BJ (cell line): ENCODE data around the gene WNT5A. TPM values are rescaled to one million over a fixed set of nuclear protein-coding genes. Genes with fewer than 3 reads are reported as not detected.

Experiments
- CTCF ChIA-PET: fragments of 350-600 bp; formaldehyde crosslinking; extraction: SDS; loops from one replicate; lab custom pipeline; 2021; ENCODE audit warnings: antibody characterized with exemption, inconsistent platforms; lab: Yijun Ruan, JAX
- POLR2A ChIA-PET: fragments of 300-600 bp; sonication (Branson Sonifier 250); formaldehyde crosslinking; extraction: SDS; loops from one replicate; lab custom pipeline; 2021; ENCODE audit warnings: antibody characterized with exemption; lab: Charles Lee
- DNase-seq: peaks from one replicate; pipeline ENCODE4 v3.0.0-alpha.2; 2011; ENCODE audit warnings: low read depth
- H3K27me3 ChIP-seq: 2 replicates; pipeline ENCODE4 v1.6.0; 2011; ENCODE audit warnings: low read length; ENCODE audit not compliant: control insufficient read depth, insufficient read depth
- H3K36me3 ChIP-seq: 2 replicates; pipeline ENCODE4 v1.5.1; 2011; ENCODE audit warnings: low read length; ENCODE audit not compliant: control insufficient read depth, insufficient read depth
- H3K4me3 ChIP-seq: 2 replicates; pipeline ENCODE4 v1.5.1; 2011; ENCODE audit warnings: low read depth, mild to moderate bottlenecking, control low read depth, low read length
- polyA plus RNA-seq: library from polyadenylated mRNA; depleted of rRNA; stranded (reverse); fragments of >200 nt; gene quantifications from 2 replicates; pipeline ENCODE4 v1.2.3, GENCODE V29; 2011
- TF ChIP-seq, protein P1 (sequence below): IDR thresholded peaks from 2 replicates; pipeline ENCODE4 v1.5.1; 2011; ENCODE audit warnings: low read depth, mild to moderate bottlenecking, control low read depth, inconsistent platforms, low read length, moderate library complexity; ENCODE audit not compliant: insufficient read depth

Gene WNT5A
- polyA plus RNA-seq, 1 experiment, result 627 TPM

DNA sequence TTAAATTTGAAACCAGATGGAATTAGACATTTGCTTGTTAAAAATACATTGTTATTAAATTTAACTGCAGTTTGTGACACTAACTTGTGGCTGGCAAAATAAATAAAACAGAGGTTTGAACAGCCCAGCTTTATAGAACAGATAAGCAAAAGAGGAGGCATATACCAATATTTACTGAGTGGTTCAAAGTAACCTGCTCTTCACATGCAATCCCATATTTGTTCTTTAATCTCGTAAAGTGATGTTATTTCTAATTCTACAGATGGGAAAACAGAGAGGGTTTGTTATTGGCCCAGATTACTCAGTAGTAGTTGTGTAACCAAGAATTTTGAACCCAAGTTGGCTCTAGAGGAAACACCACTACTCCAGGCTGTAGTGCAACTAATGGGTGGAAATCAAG lies 37.6 kb downstream of the WNT5A start:
- Histone ChIP-seq H3K4me3 (no peak overlapping the region), H3K36me3 (no peaks in the 10 kb centered on the region), H3K27me3 (no peaks in the 10 kb centered on the region)
- ChIA-PET CTCF (no interaction called here), POLR2A (no interaction called here)
- TF ChIP-seq, protein P1, sequence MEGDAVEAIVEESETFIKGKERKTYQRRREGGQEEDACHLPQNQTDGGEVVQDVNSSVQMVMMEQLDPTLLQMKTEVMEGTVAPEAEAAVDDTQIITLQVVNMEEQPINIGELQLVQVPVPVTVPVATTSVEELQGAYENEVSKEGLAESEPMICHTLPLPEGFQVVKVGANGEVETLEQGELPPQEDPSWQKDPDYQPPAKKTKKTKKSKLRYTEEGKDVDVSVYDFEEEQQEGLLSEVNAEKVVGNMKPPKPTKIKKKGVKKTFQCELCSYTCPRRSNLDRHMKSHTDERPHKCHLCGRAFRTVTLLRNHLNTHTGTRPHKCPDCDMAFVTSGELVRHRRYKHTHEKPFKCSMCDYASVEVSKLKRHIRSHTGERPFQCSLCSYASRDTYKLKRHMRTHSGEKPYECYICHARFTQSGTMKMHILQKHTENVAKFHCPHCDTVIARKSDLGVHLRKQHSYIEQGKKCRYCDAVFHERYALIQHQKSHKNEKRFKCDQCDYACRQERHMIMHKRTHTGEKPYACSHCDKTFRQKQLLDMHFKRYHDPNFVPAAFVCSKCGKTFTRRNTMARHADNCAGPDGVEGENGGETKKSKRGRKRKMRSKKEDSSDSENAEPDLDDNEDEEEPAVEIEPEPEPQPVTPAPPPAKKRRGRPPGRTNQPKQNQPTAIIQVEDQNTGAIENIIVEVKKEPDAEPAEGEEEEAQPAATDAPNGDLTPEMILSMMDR, result no peak
- no peak for DNase-seq

DNA sequence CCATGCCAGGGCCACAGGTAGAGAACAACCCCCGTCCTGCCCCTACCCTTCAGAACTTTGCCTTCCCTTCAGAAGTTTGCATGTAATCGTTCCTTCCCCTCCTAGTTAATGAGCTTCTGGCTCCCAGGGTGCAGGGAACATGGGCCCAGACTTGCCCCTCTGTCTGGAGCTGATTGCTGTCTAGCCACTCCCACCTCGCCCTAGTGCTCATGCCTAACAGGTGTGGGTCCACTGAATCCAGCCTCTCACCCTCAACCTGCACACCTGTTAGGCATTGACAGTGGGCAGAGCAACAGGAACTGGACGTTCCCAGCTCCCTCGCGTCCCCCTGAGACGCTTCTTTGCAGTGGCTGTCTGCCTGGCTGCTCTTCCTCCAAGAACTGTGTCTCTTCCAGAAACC lies 40.3 kb downstream of the WNT5A start:
- TF ChIP-seq, protein P1, result no peak
- Histone ChIP-seq H3K36me3 (no peaks in the 10 kb centered on the region), H3K4me3 (no peak overlapping the region), H3K27me3 (no peaks in the 10 kb centered on the region)
- no peak for DNase-seq
- CTCF ChIA-PET, result no interaction called here
- POLR2A ChIA-PET, result no interaction called here

- Histone ChIP-seq H3K4me3 (no peak overlapping the region), H3K36me3 (no peaks in the 10 kb centered on the region), H3K27me3 (no peaks in the 10 kb centered on the region)
- ChIA-PET CTCF (interaction anchor here (1.2 kb wide), 1 partner anchor 173 kb away, joined by 4 read pairs; no protein-coding TSS in a partner anchor), POLR2A (no interaction called here)
- TF ChIP-seq, protein P1, result no peak
- DNase-seq, result no peak
Measured at GRCh38 chr3:55445551-55445950, 41.6 kb downstream of the WNT5A start.

DNA sequence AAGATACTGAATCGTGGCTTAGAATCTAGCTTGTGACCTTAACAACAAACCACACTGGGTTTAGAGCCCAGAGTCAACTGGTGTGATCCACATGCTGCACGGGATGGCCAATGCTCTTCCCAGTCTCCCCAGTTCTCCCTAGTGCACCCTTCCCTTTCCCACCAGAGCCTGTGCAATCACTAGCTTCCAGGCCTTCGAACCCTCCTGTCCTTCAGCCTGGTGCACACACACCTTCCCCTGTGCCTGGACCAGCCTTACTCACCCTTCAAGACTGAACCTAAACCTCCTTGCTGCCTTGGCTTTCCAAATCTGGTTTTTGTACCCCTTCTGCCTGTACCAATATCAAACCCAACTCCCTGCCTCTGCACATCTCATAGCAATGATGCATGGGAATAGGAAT lies 43.8 kb downstream of the WNT5A start:
- TF ChIP-seq, protein P1, result no peak
- no peak for DNase-seq
- Histone ChIP-seq H3K36me3 (no peaks in the 10 kb centered on the region), H3K27me3 (no peaks in the 10 kb centered on the region), H3K4me3 (no peak overlapping the region)
- CTCF ChIA-PET, result no interaction called here
- POLR2A ChIA-PET, result no interaction called here

DNA sequence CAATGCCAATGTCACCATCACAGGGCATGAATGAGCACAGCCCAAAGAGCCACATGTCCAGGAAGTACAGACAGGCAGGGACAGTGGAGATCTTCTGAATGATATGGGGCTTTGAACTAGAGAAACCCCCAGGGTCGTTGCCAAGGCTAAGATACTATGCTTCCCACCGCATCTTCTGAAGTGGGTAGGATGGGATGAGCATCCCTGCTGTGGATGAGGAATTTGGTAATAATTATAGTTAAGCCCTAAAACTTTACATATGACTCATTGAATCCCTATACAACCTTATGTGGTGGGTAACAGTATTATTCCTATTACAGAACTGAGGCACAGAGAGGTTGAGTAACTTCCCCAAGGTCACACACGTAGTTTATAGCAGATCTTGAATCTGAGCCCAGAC lies 44.2 kb downstream of the WNT5A start:
- ChIA-PET POLR2A (no interaction called here), CTCF (no interaction called here)
- TF ChIP-seq, protein P1, result no peak
- H3K36me3 ChIP-seq, result no peaks in the 10 kb centered on the region
- no peak overlapping the region for H3K4me3 ChIP-seq
- DNase-seq, result no peak
- no peaks in the 10 kb centered on the region for H3K27me3 ChIP-seq
